ENCODE measurements around the gene KIF6.

Gene KIF6

GRCh38 chr6:39657355-39658135 is 67.7 kb downstream of the KIF6 start:
- no peak for ATAC-seq

GRCh38 chr6:39654121-39654520 is 71.1 kb downstream of the KIF6 start:
- ATAC-seq = no peak

- ATAC-seq = no peak
Observed at GRCh38 chr6:39653612-39654011, 71.6 kb downstream of the KIF6 start.

- no peak for ATAC-seq
Observed at GRCh38 chr6:39649996-39650395, 75.2 kb downstream of the KIF6 start.

- ATAC-seq = no peak
Observed at GRCh38 chr6:39646751-39647420, 78.3 kb downstream of the KIF6 start.

GRCh38 chr6:39642270-39642669 is 82.9 kb downstream of the KIF6 start:
- ATAC-seq = no peak

- no peak for ATAC-seq
Observed at GRCh38 chr6:39638126-39638822, 86.9 kb downstream of the KIF6 start.

- ATAC-seq = no peak
Observed at GRCh38 chr6:39634646-39635341, 90.4 kb downstream of the KIF6 start.

GRCh38 chr6:39625209-39625608 is 100.0 kb downstream of the KIF6 start:
- no peak for ATAC-seq

GRCh38 chr6:39623750-39624149 is 101.5 kb downstream of the KIF6 start:
- no peak for ATAC-seq

- no peak for ATAC-seq
Observed at GRCh38 chr6:39617520-39617919, 107.7 kb downstream of the KIF6 start.

GRCh38 chr6:39617026-39617425 is 108.2 kb downstream of the KIF6 start:
- no peak for ATAC-seq

GRCh38 chr6:39615622-39616021 is 109.6 kb downstream of the KIF6 start:
- no peak for ATAC-seq

- no peak for ATAC-seq
Observed at GRCh38 chr6:39614393-39614950, 110.7 kb downstream of the KIF6 start.

GRCh38 chr6:39610221-39610620 is 115.0 kb downstream of the KIF6 start:
- no peak for ATAC-seq

GRCh38 chr6:39608652-39609345 is 116.4 kb downstream of the KIF6 start:
- ATAC-seq = no peak

- no peak for ATAC-seq
Observed at GRCh38 chr6:39602601-39603519, 122.3 kb downstream of the KIF6 start.

GRCh38 chr6:39599973-39600372 is 125.2 kb downstream of the KIF6 start:
- no peak for ATAC-seq

- ATAC-seq = no peak
Observed at GRCh38 chr6:39599341-39599740, 125.9 kb downstream of the KIF6 start.

GRCh38 chr6:39594285-39594684 is 130.9 kb downstream of the KIF6 start:
- ATAC-seq = no peak

GRCh38 chr6:39593646-39594045 is 131.6 kb downstream of the KIF6 start:
- no peak for ATAC-seq
